Stimulated activated CD4-positive, alpha-beta T cell treated with anti-CD3 and anti-CD28 coated beads, Interleukin-12 subunit alpha, Interleukin-12 subunit beta, amount 100 ng/mL, for 4 hours (primary cell): ENCODE results near the gene APOL3.
"Not testable (repeated sequence)": the region's sequence is repeated elsewhere in the genome, so short reads cannot be mapped to it uniquely, and the experiment has no call there.

Source experiments
- DNase-seq: peaks from one replicate; pipeline ENCODE4 v3.0.0-alpha.2; 2020

Gene APOL3

DNA sequence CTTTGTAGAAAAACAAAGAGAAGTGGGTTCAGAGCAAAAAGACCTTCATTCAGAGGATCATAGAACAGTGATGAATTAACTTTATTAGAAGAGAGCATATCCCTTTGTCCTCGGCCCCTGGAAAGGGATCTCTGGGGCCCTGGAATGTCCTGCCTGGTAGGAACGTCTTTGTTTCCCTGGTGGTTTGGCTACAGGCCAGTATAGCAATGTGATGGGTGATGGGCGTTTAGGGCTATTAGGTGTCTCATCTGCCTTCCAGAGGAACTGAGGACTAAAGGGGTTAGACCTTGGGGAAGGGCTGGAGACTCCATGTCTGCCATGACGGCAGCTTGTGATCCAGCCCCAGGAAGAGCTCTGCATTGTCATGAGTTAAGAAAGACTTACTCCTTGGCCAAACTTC is 32.0 kb upstream of the APOL3 start:
- no peak for DNase-seq

GRCh38 chr22:36191106-36191836 is 30.7 kb upstream of the APOL3 start:
- DNase-seq, result no peak

DNA sequence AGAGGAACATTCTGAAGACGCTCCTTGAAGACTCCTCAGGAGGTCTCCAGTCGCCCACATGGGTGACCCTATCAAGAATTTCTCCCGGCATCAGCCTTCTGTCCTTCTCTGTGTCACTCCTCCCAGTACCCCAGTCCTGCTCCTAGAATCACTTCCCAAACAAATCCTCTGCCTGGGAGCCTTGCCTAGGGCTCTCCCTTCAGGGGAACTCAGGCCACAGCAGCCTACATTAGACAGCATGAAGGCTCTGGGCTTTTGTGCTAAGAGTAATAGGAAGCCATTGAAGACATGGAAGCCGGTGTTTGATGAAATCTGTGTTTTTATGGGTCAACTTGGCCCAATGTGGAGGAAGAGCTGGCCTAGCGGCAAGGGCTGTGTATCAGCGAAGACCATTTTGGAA is 27.3 kb upstream of the APOL3 start:
- DNase-seq, result not testable (repeated sequence)

GRCh38 chr22:36185828-36186624 is 25.5 kb upstream of the APOL3 start:
- no peak for DNase-seq

- no peak for DNase-seq
These were observed 24.0 kb upstream of the APOL3 start for GRCh38 chr22:36184433-36185025.

GRCh38 chr22:36183446-36183845 is 22.9 kb upstream of the APOL3 start:
- DNase-seq, result no peak

GRCh38 chr22:36182857-36183256 is 22.3 kb upstream of the APOL3 start:
- no peak for DNase-seq

DNA sequence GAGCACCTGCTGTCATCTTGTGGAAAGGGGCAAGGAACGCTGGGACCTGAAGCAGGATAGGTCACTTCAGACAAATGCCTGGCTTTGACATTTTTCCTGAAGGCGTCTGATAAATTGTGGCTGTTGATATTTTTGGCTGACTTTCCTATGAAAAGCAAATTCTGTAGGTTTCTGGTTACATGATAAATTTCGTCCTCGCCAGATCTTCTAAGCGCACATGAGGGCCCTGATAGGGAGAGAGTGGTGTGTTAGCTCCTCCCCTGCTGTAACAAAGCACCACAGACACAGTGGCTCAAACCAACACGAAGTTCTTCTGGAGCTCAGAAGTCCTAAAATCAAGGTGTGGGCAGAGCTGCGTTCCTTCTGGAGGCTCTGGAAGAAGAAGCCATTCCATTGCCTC is 21.5 kb upstream of the APOL3 start:
- no peak for DNase-seq

DNA sequence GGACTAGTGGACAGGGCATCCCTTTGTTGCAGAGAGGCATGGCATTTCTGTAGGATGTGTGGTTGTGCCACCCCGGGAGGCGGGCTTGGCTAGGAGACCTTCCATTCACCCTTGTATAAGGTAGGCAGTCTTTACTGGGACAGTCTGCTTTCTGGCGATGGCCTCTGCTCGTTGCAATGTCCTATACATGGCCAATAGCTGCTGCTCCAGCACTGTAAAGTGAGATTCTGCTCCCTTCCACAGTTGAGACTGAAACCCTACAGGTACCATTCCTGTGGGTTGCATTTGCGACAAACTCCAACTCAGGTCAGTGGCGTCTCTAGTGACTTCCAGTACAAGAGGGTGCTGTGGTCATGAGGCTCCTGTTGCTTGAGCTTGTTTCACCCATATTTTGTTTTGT is 20.4 kb upstream of the APOL3 start:
- DNase-seq, result no peak

GRCh38 chr22:36180038-36180880 is 19.7 kb upstream of the APOL3 start:
- DNase-seq, result peak; percentile 90

- no peak for DNase-seq
These were observed 16.6 kb upstream of the APOL3 start for GRCh38 chr22:36177160-36177559.

DNA sequence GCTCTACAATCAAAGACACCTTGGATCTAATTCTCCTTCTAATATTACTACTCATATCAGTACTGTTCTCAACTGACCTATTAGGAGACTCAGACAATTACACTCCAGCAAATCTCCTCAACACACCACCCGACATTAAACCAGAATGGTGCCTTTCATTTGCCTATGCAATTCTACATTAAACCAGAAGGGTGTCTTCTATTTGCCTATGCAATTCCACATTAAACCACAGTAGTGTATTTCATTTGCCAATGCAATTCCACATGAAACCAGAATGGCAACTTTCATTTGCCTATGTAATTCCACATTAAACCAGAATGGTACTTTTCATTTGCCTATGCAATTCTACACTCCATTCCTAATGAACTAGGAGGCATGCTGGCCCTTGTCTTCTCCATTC is 15.3 kb upstream of the APOL3 start:
- no peak for DNase-seq

DNA sequence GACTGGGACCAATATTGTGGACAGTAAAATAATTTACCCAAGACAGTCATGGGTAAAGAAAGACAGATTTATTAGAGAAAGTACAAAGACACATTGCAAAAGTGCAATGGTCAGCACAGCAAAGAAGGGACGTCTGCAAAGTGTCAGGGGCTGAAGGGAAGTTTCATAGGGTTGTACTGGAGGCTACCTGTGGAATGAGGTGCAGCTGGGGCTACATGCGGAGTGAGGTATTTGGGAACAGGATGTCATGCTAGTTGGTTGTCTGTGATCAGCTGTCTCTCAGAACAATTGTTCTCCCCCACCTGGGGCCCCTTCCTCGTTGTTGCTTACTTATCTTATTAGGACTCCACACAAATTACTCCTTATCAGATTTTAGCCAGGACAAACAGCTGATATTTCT is 11.4 kb upstream of the APOL3 start:
- no peak for DNase-seq

- no peak for DNase-seq
These were observed 6.1 kb upstream of the APOL3 start for GRCh38 chr22:36166518-36167220.

GRCh38 chr22:36166086-36166485 is 5.5 kb upstream of the APOL3 start:
- DNase-seq, result no peak

DNA sequence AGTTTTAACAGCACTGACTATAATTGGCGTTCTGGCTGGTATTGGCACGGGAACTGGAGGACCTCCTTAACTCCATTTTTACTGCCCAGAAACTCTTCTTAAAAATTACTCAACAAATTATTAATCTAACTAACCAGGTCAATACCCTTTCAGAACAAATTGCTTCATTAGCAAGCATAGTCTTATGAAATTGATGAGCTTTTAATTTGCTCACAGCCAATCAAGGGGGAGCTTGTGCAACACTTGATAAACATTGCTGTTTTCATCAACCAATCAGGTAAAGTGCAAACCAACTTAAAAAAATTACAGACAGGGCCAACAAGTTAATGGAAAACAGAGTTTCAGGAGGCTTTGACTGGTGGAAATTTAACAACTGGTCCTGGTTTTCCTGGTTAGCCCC is 4.6 kb upstream of the APOL3 start:
- no peak for DNase-seq

DNA sequence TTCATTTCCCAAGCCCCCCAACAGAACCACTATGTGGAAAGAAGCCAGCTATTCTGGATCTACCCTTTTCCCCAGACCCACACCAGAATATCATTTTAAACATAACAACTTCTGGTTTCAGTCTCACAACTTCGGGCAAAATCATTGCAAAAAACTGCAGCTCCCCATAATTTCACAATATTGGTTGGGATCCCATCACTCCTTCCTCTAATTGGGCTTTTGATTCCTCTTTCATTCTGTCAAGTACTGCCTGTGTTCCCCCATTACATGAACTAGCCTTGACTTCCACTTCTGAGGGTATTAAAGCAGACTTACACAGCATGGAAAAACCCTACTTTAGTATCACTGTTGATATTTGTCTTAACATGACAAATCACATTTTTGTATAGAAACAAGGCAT is 4.1 kb upstream of the APOL3 start:
- no peak for DNase-seq

GRCh38 chr22:36163497-36163896 is 2.9 kb upstream of the APOL3 start:
- no peak for DNase-seq

DNA sequence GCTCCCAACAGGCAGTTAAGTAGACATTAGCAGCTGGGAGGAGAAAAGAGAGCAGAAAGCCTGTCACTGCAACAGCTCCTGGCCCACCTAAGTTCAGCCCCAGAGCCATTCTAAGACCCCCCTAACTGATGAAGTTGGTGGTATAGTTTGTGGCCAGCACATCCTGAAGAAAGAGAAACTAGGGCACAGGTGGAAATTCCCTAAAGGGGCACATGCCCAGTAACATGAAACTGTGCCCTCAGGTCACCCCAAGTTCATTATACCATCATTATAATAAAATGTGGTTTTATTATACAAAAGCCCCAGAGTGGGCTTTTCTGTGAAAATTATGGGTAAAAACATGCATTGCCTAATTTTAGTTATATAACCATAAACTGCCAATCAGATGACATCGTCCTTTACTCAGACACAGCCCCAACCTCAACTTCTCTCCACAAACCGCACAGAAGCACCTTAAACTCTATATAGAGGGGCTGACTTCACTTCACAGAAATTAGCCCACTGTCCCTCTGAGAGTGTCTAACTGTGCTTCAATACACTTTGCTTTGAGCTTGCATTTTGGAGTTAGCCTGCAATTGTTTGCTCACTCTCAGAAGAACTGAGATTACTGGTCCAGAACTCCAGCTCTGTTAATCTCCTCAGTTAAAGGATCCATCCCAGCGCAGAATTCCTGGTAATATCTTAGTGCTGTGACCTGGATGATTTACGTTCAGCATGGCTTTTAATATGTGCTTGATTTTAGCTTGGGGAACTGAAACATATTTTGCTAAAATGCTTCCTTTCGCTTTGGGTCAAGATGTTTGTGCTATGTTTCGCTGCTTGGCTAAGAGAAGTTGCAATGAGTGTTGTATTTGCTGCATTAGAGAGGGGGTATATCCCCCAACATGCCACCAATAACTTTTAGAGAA is 1.8 kb upstream of the APOL3 start:
- no peak for DNase-seq

DNA sequence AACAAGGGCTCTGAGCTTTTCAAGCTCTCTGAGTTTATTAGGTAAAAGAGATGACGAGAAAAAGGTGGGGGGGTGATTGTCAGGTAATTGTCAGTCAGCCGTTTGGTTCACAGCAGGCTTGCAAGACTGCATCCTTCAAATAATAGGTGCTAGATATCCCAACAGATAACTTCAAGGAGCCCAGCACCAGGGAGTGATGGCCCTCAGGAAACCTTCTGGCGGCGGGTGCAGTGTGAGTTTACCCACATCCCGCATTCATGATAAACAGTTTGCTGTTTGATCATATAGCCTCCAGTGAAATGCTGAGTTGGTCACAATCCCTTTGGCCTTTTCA is 1.2 kb upstream of the APOL3 start:
- not testable (repeated sequence) for DNase-seq
